Stimulated activated CD8-positive, alpha-beta memory T cell treated with anti-CD3 and anti-CD28 coated beads, Interleukin-7, amount 100 ng/mL, for 4 hours (primary cell): ENCODE measurements around the gene ZCCHC7.
"Not testable (repeated sequence)": the region's sequence is repeated elsewhere in the genome, so short reads cannot be mapped to it uniquely, and the experiment has no call there.

Experiments
- DNase-seq, 2 donors: peaks; one replicate each; pipeline ENCODE4 v3.0.0-alpha.2; 2020; ENCODE audit warnings: low read depth in 2 of 2

Gene ZCCHC7

GRCh38 chr9:37293664-37294524 lies 173.5 kb downstream of the ZCCHC7 start:
- no peak for DNase-seq

- DNase-seq, result no peak
Measured at GRCh38 chr9:37295178-37295577, 174.8 kb downstream of the ZCCHC7 start.

- no peak for DNase-seq
Measured at GRCh38 chr9:37295796-37296195, 175.4 kb downstream of the ZCCHC7 start.

GRCh38 chr9:37297592-37297991 lies 177.2 kb downstream of the ZCCHC7 start:
- DNase-seq, result no peak

GRCh38 chr9:37300620-37301019 lies 180.2 kb downstream of the ZCCHC7 start:
- DNase-seq, result no peak

- DNase-seq, result no peak
Measured at GRCh38 chr9:37301042-37301853, 180.9 kb downstream of the ZCCHC7 start.

- no peak for DNase-seq
Measured at GRCh38 chr9:37301854-37302172, 181.4 kb downstream of the ZCCHC7 start.

- no peak for DNase-seq
Measured at GRCh38 chr9:37302277-37302676, 181.9 kb downstream of the ZCCHC7 start.

- not testable (repeated sequence) for DNase-seq
Measured at GRCh38 chr9:37303272-37303671, 182.9 kb downstream of the ZCCHC7 start.

GRCh38 chr9:37309136-37309535 lies 188.8 kb downstream of the ZCCHC7 start:
- DNase-seq, result no peak

- no peak for DNase-seq
Measured at GRCh38 chr9:37311938-37312708, 191.7 kb downstream of the ZCCHC7 start.

- DNase-seq, result no peak
Measured at GRCh38 chr9:37324261-37324683, 203.9 kb downstream of the ZCCHC7 start.

- DNase-seq, result no peak
Measured at GRCh38 chr9:37324691-37325490, 204.5 kb downstream of the ZCCHC7 start.

GRCh38 chr9:37325778-37326177 lies 205.4 kb downstream of the ZCCHC7 start:
- DNase-seq, result no peak

GRCh38 chr9:37327553-37327952 lies 207.2 kb downstream of the ZCCHC7 start:
- DNase-seq, result no peak

- DNase-seq, result no peak
Measured at GRCh38 chr9:37328556-37329227, 208.3 kb downstream of the ZCCHC7 start.

- DNase-seq, result no peak
Measured at GRCh38 chr9:37329576-37329975, 209.2 kb downstream of the ZCCHC7 start.

GRCh38 chr9:37331871-37332270 lies 211.5 kb downstream of the ZCCHC7 start:
- no peak for DNase-seq

- DNase-seq, result no peak
Measured at GRCh38 chr9:37332578-37332977, 212.2 kb downstream of the ZCCHC7 start.

GRCh38 chr9:37333288-37333687 lies 212.9 kb downstream of the ZCCHC7 start:
- DNase-seq, result no peak

GRCh38 chr9:37335238-37335637 lies 214.9 kb downstream of the ZCCHC7 start:
- no peak for DNase-seq
